Activated T-cell treated with anti-CD3 and anti-CD28 coated beads, Interleukin-2, amount 50 U/mL, for 72 hours (primary cell): ENCODE data around the gene TMEM47. TPM values are rescaled to one million over a fixed set of nuclear protein-coding genes. Genes with fewer than 3 reads are reported as not detected.

Experiments
- ATAC-seq, 2 donors: fragments of 150-1000 bp; cut with Tn5 transposase; replicated peaks in 1 of 2; 2 replicates each; pipeline ENCODE4 v1.10.0; 2021; ENCODE audit warnings: moderate library complexity in 2 of 2, mild to moderate bottlenecking in 1 of 2
- DNase-seq, 2 donors: peaks; one replicate each; pipeline ENCODE4 v3.0.0; 2021 to 2022; ENCODE audit warnings: mixed read lengths in 1 of 2
- H3K27ac Mint-ChIP-seq: one replicate; pipeline ENCODE4 v1.8.0; 2022; ENCODE audit warnings: mild to moderate bottlenecking, moderate library complexity, mixed read lengths
- H3K27me3 Mint-ChIP-seq: one replicate; pipeline ENCODE4 v1.8.0; 2022; ENCODE audit warnings: low read depth, mixed read lengths
- H3K36me3 Mint-ChIP-seq, 2 donors: one replicate each; pipeline ENCODE4 v1.8.0; 2022; ENCODE audit warnings: mixed read lengths in 2 of 2, mild to moderate bottlenecking in 1 of 2; ENCODE audit not compliant: insufficient read depth in 2 of 2
- H3K4me1 Mint-ChIP-seq: one replicate; pipeline ENCODE4 v1.8.0; 2022; ENCODE audit warnings: low read depth, mixed read lengths
- H3K4me3 Mint-ChIP-seq, 2 donors: one replicate each; pipeline ENCODE4 v1.8.0; 2022; ENCODE audit warnings: mild to moderate bottlenecking in 2 of 2, mixed read lengths in 2 of 2, moderate library complexity in 2 of 2
- H3K9me3 Mint-ChIP-seq, 2 donors: one replicate each; pipeline ENCODE4 v1.8.0; 2022; ENCODE audit warnings: mixed read lengths in 2 of 2
- total RNA-seq, 2 donors: library from RNA; stranded (reverse); gene quantifications; one replicate each; pipeline ENCODE4 v1.2.3, GENCODE V29; 2022

Gene TMEM47
- total RNA-seq, 2 donors from 2014 or later, result not detected

- Mint-ChIP-seq H3K27me3 (no peaks in the 10 kb centered on the region), H3K4me3 (no peak overlapping the region), H3K4me1 (no peaks in the 10 kb centered on the region), H3K9me3 (peaks cover 0 to 5% of the 10 kb centered on the region in 2 donors), H3K36me3 (no peaks in the 10 kb centered on the region), H3K27ac (no peak overlapping the region)
- ATAC-seq (no peak), DNase-seq (no peak)
Observed at GRCh38 chrX:34632384-34632783, 24.7 kb downstream of the TMEM47 start.

GRCh38 chrX:34631479-34632220 lies 25.4 kb downstream of the TMEM47 start:
- Mint-ChIP-seq H3K4me3 (no peak overlapping the region), H3K27ac (no peak overlapping the region), H3K4me1 (no peaks in the 10 kb centered on the region), H3K36me3 (no peaks in the 10 kb centered on the region), H3K27me3 (no peaks in the 10 kb centered on the region), H3K9me3 (peaks cover 0 to 5% of the 10 kb centered on the region in 2 donors)
- no peak for DNase-seq
- ATAC-seq, result no peak

DNA sequence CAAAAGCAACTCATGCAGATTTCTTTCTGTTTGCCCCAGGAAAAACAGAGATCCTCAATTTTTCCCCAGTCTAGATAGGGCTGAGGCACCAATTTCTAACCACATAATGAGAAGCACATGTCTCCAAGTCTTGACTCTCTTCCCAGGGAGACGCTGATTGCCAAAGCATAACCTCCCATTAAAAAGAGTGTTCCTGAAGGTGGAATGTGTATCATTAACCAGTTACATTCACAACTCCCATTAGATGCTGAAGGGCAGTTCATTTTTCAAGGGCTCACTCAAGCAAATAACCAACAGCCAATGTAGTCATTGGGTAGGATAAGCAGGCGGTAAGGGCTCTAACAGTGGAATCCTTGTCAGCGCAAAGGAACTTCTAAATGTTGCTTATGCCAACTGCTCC lies 27.5 kb downstream of the TMEM47 start:
- ATAC-seq (no peak), DNase-seq (no peak)
- H3K36me3 Mint-ChIP-seq, result no peaks in the 10 kb centered on the region
- no peaks in the 10 kb centered on the region for H3K9me3 Mint-ChIP-seq
- H3K4me3 Mint-ChIP-seq, result no peak overlapping the region
- no peaks in the 10 kb centered on the region for H3K27me3 Mint-ChIP-seq
- no peaks in the 10 kb centered on the region for H3K4me1 Mint-ChIP-seq
- H3K27ac Mint-ChIP-seq, result no peak overlapping the region

GRCh38 chrX:34624416-34624815 lies 32.7 kb downstream of the TMEM47 start:
- Mint-ChIP-seq H3K9me3 (peaks cover 0 to 2% of the 10 kb centered on the region in 2 donors), H3K36me3 (no peaks in the 10 kb centered on the region), H3K27ac (no peak overlapping the region), H3K27me3 (no peaks in the 10 kb centered on the region), H3K4me3 (no peak overlapping the region), H3K4me1 (no peaks in the 10 kb centered on the region)
- ATAC-seq (no peak), DNase-seq (no peak)

GRCh38 chrX:34619920-34620319 lies 37.2 kb downstream of the TMEM47 start:
- H3K27ac Mint-ChIP-seq, result no peak overlapping the region

DNA sequence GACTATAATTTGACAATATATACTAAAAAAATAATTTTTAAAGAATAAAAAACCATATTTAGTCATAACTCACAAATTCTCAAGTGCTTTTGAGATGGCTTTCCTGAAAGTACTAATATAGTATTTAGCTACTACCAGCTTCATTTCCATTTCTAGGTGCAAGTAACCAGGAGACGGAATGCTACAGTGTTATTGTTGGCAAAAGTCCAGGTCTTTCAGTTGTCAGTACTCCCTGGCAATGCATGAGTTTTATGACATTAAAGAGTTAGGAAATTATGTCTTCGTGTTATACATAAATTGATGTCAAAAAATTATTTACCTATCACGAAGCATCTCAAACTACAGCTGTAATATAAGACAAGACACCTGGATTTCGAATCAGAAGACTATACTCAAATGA lies 45.0 kb downstream of the TMEM47 start:
- Mint-ChIP-seq H3K4me3 (no peak overlapping the region), H3K9me3 (peaks cover 0 to 2% of the 10 kb centered on the region in 2 donors), H3K36me3 (no peaks in the 10 kb centered on the region), H3K4me1 (no peaks in the 10 kb centered on the region), H3K27ac (no peak overlapping the region), H3K27me3 (no peaks in the 10 kb centered on the region)
- DNase-seq, result no peak
- no peak for ATAC-seq

More at GRCh38 chrX:34619920-34620319, 37.2 kb downstream of the TMEM47 start:
- DNase-seq (no peak), ATAC-seq (no peak)
- Mint-ChIP-seq H3K9me3 (peaks cover 0 to 6% of the 10 kb centered on the region in 2 donors), H3K27me3 (no peaks in the 10 kb centered on the region), H3K36me3 (no peaks in the 10 kb centered on the region), H3K4me3 (no peak overlapping the region), H3K4me1 (no peaks in the 10 kb centered on the region)

GRCh38 chrX:34598362-34598761 lies 58.7 kb downstream of the TMEM47 start:
- Mint-ChIP-seq H3K36me3 (no peaks in the 10 kb centered on the region), H3K4me3 (no peak overlapping the region), H3K9me3 (peaks cover 6 to 13% of the 10 kb centered on the region in 2 donors), H3K27ac (no peak overlapping the region), H3K4me1 (no peaks in the 10 kb centered on the region), H3K27me3 (peaks cover 7% of the 10 kb centered on the region)
- ATAC-seq (no peak), DNase-seq (no peak)

DNA sequence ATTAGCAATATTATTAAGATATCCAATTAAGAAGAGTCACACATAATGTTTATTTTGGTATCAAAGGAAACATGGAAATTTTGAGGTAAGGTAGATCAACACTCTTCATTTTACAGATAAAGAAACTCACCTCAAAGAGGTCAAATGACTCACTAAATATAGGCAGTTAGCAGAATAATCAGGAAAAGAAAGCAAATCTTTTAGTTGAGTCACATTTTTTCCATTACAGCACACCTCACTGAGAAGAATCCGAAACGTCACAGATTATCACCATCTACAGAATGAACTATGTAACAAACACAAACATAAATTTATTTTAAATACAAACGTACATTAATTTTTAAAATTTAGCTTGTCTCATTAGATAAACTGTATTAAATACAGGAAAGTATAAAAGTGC lies 70.1 kb downstream of the TMEM47 start:
- Mint-ChIP-seq H3K36me3 (no peaks in the 10 kb centered on the region), H3K4me3 (no peak overlapping the region), H3K27me3 (no peaks in the 10 kb centered on the region), H3K9me3 (peaks cover 3 to 6% of the 10 kb centered on the region in 2 donors), H3K27ac (no peak overlapping the region), H3K4me1 (no peaks in the 10 kb centered on the region)
- DNase-seq (no peak), ATAC-seq (no peak)

DNA sequence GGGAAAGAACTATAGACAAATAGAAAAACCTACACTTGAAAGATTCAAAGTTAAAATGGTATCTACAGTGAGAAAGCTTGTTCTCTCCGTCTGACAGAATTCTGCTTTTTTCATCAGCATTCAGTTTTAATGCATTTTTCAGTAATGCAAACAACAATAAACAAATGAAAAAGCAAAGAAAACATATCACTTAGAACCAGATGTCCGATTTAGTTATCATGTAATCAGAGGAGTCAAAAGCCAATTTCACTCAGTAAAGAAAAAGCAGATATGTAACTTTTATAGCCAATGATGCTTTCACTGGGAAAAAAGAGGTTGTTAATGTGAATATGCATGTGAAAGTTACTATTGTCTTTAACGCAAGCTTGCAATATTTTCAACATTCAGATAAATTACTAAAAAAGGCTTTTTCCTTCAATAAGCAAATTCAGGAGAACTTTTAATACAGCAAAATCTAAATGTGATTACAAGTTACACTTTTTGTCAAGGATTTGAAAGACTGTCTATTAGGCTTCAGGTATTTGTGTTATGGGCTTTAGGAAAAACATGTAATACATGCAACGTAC lies 70.7 kb downstream of the TMEM47 start:
- Mint-ChIP-seq H3K9me3 (peaks cover 3 to 6% of the 10 kb centered on the region in 2 donors), H3K4me1 (no peaks in the 10 kb centered on the region), H3K27me3 (no peaks in the 10 kb centered on the region), H3K27ac (no peak overlapping the region), H3K36me3 (no peaks in the 10 kb centered on the region), H3K4me3 (no peak overlapping the region)
- ATAC-seq (no peak), DNase-seq (no peak)

GRCh38 chrX:34585561-34585960 lies 71.5 kb downstream of the TMEM47 start:
- Mint-ChIP-seq H3K4me1 (no peaks in the 10 kb centered on the region), H3K27ac (no peak overlapping the region), H3K9me3 (peaks cover 3 to 6% of the 10 kb centered on the region in 2 donors), H3K4me3 (no peak overlapping the region), H3K27me3 (no peaks in the 10 kb centered on the region), H3K36me3 (no peaks in the 10 kb centered on the region)
- DNase-seq (no peak), ATAC-seq (no peak)

- Mint-ChIP-seq H3K9me3 (peaks cover 3 to 6% of the 10 kb centered on the region in 2 donors), H3K27me3 (no peaks in the 10 kb centered on the region), H3K4me3 (no peak overlapping the region), H3K27ac (no peak overlapping the region), H3K4me1 (no peaks in the 10 kb centered on the region), H3K36me3 (no peaks in the 10 kb centered on the region)
- DNase-seq (no peak), ATAC-seq (no peak)
Observed at GRCh38 chrX:34584781-34585180, 72.3 kb downstream of the TMEM47 start.

DNA sequence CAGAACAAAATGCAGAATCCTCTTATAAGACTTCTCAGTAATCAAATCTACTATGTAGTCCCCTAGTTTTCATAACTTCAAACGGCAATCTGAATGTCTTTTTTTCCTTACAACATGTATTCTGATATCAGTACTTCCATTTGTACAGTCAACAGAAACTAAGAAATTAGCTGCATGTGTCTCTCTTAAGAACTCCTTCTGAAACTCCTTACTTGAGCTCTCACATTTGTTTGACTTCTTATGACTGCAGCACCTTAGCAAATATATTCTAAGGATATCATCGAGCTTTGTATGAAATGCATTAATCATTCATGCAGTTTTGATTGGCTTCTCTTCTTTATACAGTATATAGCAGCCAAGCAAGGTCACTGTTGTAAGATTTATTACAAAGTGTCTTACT lies 77.0 kb downstream of the TMEM47 start:
- no peak for DNase-seq
- Mint-ChIP-seq H3K4me3 (no peak overlapping the region), H3K36me3 (no peaks in the 10 kb centered on the region), H3K4me1 (no peaks in the 10 kb centered on the region), H3K9me3 (peaks cover 0 to 3% of the 10 kb centered on the region in 2 donors), H3K27me3 (no peaks in the 10 kb centered on the region), H3K27ac (no peak overlapping the region)
- no peak for ATAC-seq

- Mint-ChIP-seq H3K27ac (no peak overlapping the region), H3K4me3 (no peak overlapping the region), H3K36me3 (no peaks in the 10 kb centered on the region), H3K4me1 (no peaks in the 10 kb centered on the region), H3K27me3 (no peaks in the 10 kb centered on the region), H3K9me3 (no peaks in the 10 kb centered on the region)
- no peak for DNase-seq
- no peak for ATAC-seq
Observed at GRCh38 chrX:34578237-34578636, 78.8 kb downstream of the TMEM47 start.
